Left ventricle myocardium inferior (tissue), 1 donor: Measurements from ENCODE around the gene TRAPPC12. TPM values are rescaled to one million over a fixed set of nuclear protein-coding genes. Genes with fewer than 3 reads are reported as not detected.

Experiments
- DNase-seq: peaks from one replicate; pipeline ENCODE4 v3.0.0-alpha.2; 2020
- H3K27ac ChIP-seq: fragments of 200-600 bp; replicated peaks from 2 replicates; pipeline ENCODE4 v1.8.0; 2021
- H3K27me3 ChIP-seq: fragments of 200-600 bp; 2 replicates; pipeline ENCODE4 v1.8.0; 2021; ENCODE audit warnings: low read depth
- H3K36me3 ChIP-seq: fragments of 200-600 bp; 2 replicates; pipeline ENCODE4 v1.8.0; 2021
- H3K4me1 ChIP-seq: fragments of 200-600 bp; 2 replicates; pipeline ENCODE4 v1.8.0; 2021
- H3K4me3 ChIP-seq: fragments of 200-600 bp; 2 replicates; pipeline ENCODE4 v1.8.0; 2021; ENCODE audit warnings: mild to moderate bottlenecking, moderate library complexity
- H3K9me3 ChIP-seq: fragments of 200-600 bp; replicated peaks from 2 replicates; pipeline ENCODE4 v1.8.0; 2021
- intact Hi-C: fragments of 100-400 bp; cut with micrococcal nuclease; formaldehyde crosslinking; loops from one replicate; pipeline ENCODE4 v1.11.0; 2022
- total RNA-seq: library from RNA; stranded (reverse); fragmentation: NEBNext Ultra II Directional; extraction: Animal tissue kit (Norgen Biotek cat#: 25700); gene quantifications from one replicate; pipeline ENCODE4 v1.2.1, GENCODE V29; 2021
- TF ChIP-seq, protein P1 (sequence below): fragments of 200-600 bp; IDR thresholded peaks from 2 replicates; pipeline ENCODE4 v1.8.0; 2021; ENCODE audit warnings: antibody characterized with exemption, mild to moderate bottlenecking, borderline replicate concordance
- donor health status: DM: no; HTN: yes; CAD: no; lungs with severe emphysema.

TRAPPC12 gene
- total RNA-seq, 1 donor from 2014 or later = 127 TPM

DNA sequence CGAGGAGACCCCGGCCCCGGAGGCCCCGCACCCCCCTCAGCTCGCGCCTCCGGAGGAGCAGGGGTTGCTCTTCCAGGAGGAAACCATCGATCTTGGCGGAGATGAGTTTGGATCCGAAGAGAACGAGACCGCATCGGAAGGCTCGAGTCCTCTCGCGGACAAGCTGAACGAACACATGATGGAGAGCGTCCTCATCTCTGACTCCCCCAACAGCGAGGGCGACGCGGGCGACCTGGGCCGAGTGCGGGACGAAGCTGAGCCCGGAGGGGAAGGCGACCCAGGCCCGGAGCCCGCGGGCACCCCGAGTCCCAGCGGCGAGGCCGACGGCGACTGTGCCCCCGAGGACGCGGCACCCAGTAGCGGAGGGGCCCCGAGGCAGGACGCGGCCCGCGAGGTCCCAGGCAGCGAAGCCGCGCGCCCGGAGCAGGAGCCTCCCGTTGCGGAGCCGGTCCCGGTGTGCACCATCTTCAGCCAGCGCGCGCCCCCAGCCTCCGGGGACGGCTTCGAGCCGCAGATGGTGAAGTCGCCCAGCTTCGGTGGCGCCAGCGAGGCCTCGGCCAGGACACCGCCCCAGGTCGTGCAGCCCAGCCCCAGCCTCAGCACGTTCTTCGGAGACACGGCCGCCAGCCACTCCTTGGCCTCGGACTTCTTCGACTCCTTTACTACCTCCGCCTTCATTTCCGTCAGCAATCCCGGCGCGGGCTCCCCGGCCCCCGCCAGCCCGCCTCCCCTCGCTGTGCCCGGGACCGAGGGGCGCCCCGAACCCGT is 8.3 kb downstream of the TRAPPC12 start:
- Histone ChIP-seq H3K9me3 (no peaks in the 10 kb centered on the region), H3K4me1 (no peaks in the 10 kb centered on the region), H3K36me3 (peaks cover 50% of the 10 kb centered on the region), H3K4me3 (no peak overlapping the region), H3K27ac (no peak overlapping the region), H3K27me3 (no peaks in the 10 kb centered on the region)
- no peak for DNase-seq
- TF ChIP-seq, protein P1, sequence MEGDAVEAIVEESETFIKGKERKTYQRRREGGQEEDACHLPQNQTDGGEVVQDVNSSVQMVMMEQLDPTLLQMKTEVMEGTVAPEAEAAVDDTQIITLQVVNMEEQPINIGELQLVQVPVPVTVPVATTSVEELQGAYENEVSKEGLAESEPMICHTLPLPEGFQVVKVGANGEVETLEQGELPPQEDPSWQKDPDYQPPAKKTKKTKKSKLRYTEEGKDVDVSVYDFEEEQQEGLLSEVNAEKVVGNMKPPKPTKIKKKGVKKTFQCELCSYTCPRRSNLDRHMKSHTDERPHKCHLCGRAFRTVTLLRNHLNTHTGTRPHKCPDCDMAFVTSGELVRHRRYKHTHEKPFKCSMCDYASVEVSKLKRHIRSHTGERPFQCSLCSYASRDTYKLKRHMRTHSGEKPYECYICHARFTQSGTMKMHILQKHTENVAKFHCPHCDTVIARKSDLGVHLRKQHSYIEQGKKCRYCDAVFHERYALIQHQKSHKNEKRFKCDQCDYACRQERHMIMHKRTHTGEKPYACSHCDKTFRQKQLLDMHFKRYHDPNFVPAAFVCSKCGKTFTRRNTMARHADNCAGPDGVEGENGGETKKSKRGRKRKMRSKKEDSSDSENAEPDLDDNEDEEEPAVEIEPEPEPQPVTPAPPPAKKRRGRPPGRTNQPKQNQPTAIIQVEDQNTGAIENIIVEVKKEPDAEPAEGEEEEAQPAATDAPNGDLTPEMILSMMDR = no peak
- intact Hi-C loops = no loop called here

DNA sequence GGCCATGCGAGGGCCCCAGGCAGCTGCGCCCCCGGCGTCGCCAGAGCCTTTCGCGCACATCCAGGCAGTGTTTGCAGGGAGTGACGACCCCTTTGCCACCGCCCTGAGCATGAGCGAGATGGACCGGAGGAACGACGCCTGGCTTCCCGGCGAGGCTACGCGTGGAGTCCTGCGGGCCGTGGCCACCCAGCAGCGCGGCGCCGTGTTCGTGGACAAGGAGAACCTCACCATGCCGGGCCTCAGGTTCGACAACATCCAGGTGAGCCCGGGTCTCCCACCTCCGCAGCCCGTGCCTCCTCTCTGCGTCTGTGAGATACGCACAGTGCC is 8.9 kb downstream of the TRAPPC12 start:
- TF ChIP-seq, protein P1 = no peak
- Histone ChIP-seq H3K4me1 (no peaks in the 10 kb centered on the region), H3K36me3 (peaks cover 55% of the 10 kb centered on the region), H3K4me3 (no peak overlapping the region), H3K27me3 (no peaks in the 10 kb centered on the region), H3K9me3 (no peaks in the 10 kb centered on the region), H3K27ac (no peak overlapping the region)
- no peak for DNase-seq
- intact Hi-C loops = no loop called here

DNA sequence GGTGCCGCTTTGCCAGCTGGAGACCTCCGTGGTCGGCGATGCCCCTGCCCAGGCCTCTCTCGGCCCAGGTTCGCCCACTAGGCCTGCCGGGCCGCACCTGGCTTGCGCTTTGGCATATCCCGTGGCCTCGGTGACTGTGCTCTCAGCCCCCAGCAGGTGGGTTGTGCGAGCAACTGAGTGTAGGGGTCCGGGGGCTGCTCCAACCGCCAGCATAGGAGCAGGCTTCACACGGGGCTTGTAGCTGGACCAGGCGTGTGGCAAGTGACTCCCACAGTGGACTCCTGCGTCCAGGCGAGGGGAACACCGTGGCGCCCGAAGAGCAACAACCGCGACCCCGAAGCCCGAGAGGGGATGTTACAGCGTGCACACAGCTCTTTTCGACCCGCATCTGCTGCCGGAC is 9.7 kb downstream of the TRAPPC12 start:
- Histone ChIP-seq H3K4me3 (no peak overlapping the region), H3K27ac (no peak overlapping the region), H3K9me3 (no peaks in the 10 kb centered on the region), H3K36me3 (peaks cover 62% of the 10 kb centered on the region), H3K27me3 (no peaks in the 10 kb centered on the region), H3K4me1 (no peaks in the 10 kb centered on the region)
- TF ChIP-seq, protein P1 = no peak
- no peak for DNase-seq
- intact Hi-C loops = no loop called here

DNA sequence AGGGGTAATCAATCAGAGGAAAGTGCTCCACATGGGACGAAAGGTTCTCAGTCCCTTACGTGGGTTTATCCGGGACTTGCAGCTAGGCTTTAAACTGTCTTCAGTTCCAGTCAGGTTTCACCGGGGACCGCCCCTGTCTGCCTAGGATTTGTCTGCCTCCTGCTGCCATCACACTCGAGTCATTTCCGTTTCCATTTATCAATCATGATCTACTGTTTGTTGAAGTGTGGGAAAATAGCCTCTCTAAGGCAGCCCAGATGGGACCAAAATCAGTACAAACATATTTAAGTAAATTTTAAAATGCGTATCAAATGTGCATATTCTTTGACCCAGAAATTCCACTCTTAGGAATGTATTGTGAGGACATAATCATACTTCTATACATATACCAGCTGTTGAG is 10.5 kb downstream of the TRAPPC12 start:
- intact Hi-C loops = no loop called here
- no peaks in the 10 kb centered on the region for H3K4me1 ChIP-seq
- TF ChIP-seq, protein P1 = no peak
- H3K36me3 ChIP-seq = peaks cover 67% of the 10 kb centered on the region
- no peak for DNase-seq
- H3K27me3 ChIP-seq = no peaks in the 10 kb centered on the region
- H3K9me3 ChIP-seq = no peaks in the 10 kb centered on the region
- no peak overlapping the region for H3K27ac ChIP-seq
- no peak overlapping the region for H3K4me3 ChIP-seq

DNA sequence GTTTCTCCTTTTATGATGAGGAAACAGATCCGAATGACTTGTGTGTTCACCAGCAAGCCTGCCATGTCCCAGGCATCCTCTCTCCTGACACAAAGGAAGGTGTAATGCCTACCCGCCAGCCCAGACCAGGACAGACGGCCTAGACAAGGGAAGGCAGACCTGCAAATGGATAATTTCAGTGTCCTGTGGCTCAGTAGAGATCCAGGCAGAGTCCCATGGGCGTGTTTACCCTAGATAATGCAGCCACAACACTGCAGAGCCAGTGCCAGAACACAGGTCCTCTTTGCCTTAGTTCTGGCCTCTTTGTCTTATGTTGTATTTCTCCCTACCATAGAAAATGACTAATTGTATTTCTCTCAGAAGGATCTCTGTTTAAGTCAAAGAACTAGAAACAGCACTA is 12.7 kb downstream of the TRAPPC12 start:
- Histone ChIP-seq H3K36me3 (peaks cover 88% of the 10 kb centered on the region), H3K4me1 (no peaks in the 10 kb centered on the region), H3K27ac (no peak overlapping the region), H3K27me3 (no peaks in the 10 kb centered on the region), H3K4me3 (no peak overlapping the region), H3K9me3 (peaks cover 19% of the 10 kb centered on the region)
- intact Hi-C loops = no loop called here
- TF ChIP-seq, protein P1 = no peak
- DNase-seq = no peak
